Glomerular endothelial cell (primary cell): ENCODE results near the gene ITGB1BP1. TPM values are rescaled to one million over a fixed set of nuclear protein-coding genes. Genes with fewer than 3 reads are reported as not detected.

Source experiments
- DNase-seq: peaks from one replicate; pipeline ENCODE4 v3.0.0-alpha.2; 2011; ENCODE audit warnings: low read depth, low spot score; ENCODE audit errors: extremely low read depth
- total RNA-seq: library from RNA; depleted of rRNA; stranded (reverse); fragments of >200 nt; gene quantifications from 2 replicates; pipeline ENCODE4 v1.2.3, GENCODE V29; 2015

ITGB1BP1 gene
- total RNA-seq, 1 donor from 2014 or later, result 50.3 TPM

DNA sequence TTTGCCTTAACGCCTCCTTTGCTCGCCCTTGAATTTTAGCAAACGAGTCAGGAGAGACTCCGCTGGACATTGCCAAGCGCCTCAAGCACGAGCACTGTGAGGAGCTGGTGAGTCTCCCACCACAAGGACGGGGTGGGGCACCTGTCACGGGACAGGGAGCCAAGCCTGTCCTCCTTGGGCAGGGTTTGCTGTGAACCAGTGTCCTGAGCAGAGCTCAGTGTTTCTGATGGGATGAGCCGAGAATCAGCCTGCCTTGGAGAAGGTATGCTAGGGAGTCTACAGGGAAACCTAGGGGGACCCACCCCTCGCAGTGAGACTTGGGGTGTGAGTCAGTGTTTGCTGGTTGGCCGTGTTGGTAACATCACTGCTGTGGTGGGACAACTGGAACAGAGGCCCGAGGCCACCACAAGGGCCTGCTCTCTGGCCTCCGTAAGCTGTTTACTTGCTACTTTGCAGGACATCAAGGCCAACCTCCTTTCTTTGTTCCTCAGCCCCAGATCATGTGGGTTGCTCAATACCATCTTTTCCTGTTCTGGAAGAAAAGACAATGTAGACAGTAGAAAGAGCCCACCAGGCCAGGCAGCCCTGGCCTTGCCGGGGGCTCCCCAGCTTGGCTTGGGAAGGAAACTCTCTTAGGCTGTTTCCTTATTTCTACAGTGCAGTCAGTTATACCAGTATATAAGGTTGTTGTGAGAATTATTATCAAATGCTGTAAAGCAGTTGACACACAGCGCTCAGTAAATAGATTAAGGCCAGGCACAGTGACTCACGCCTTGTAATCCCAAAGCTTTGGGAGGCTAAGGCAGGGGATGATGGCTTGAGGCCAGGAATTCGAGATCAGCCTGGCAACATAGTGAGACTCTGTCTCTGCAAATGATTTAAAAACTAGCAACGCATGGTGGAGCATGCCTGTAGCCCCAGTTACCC lies 42.4 kb downstream of the ITGB1BP1 start:
- DNase-seq, result peak; percentile 81

GRCh38 chr2:9379391-9379755 lies 44.0 kb downstream of the ITGB1BP1 start:
- no peak for DNase-seq

GRCh38 chr2:9378433-9379390 lies 44.6 kb downstream of the ITGB1BP1 start:
- DNase-seq, result peak; percentile 34

- no peak for DNase-seq
These were observed 45.7 kb downstream of the ITGB1BP1 start for GRCh38 chr2:9377461-9378097.

- no peak for DNase-seq
These were observed 47.4 kb downstream of the ITGB1BP1 start for GRCh38 chr2:9375857-9376428.

DNA sequence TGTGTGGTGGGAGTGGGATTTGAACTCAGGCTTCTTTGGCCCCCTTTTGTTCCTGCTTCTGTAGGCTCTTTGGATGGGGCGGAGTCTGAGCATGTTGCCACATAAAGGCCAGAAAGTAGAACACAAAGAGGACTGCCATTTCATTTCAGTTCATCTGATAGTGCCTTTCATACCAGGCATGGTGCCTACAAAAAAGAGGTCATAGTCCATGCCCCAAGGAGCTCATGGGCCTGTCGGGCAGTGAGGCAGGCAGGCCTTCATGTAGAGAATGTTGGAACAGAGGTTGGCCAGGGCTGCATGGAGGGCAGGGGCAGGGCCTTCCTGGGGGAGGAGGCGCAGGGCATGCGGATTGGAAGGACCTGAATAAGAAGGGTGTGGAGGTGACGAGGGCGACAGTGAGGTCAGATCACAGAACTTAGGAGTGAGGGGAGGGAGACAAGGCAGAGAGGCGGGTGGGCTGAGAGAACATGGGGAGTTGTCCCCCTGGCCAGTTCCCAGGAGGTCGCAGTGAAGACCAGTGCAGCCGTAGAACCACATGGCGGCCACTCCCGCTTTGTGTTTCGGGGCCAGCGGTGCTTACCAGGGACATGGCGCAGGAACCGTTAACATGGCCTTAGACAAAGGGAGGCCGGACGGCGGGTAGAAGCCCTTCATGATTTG lies 49.1 kb downstream of the ITGB1BP1 start:
- no peak for DNase-seq

- DNase-seq, result no peak
These were observed 49.9 kb downstream of the ITGB1BP1 start for GRCh38 chr2:9373476-9373875.

DNA sequence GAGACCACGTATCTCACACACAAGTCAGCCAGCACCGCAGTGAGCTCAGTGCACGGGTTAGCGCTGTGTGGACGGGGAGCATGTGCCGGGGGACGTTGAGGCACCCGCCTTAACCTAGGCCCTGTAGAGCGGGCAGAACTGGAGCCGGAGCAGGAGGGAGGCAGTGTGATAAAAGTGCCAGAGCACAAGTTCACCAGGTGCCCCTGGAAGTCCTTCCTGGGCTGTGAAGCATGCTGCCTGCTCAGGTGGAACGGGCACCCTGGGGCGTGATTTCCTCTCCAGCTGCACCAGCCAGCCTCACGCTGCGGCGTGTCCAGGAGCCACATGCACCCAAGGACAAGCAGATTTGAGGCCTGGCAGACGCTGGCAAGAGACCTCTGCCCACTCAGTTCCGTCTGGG lies 50.3 kb downstream of the ITGB1BP1 start:
- no peak for DNase-seq

DNA sequence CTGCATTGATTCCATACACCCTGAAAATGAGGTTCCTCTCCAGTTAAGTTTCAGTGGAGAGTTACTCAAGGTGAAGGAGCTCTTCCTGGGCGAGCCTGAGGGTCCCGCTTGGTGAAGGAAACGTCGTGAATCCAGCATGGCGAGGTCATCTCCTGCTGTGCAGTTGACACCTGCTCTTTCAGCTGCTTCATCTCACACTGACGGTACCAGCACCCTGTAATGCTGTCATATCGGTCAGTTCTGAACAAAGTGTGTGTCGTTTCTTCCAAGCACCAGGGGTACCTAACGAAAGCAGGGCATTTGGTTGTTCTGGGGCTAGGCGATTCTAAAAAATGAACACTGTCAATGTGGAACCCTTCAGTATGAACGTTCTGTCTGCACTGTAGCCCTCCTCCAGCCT lies 52.6 kb downstream of the ITGB1BP1 start:
- DNase-seq, result no peak

DNA sequence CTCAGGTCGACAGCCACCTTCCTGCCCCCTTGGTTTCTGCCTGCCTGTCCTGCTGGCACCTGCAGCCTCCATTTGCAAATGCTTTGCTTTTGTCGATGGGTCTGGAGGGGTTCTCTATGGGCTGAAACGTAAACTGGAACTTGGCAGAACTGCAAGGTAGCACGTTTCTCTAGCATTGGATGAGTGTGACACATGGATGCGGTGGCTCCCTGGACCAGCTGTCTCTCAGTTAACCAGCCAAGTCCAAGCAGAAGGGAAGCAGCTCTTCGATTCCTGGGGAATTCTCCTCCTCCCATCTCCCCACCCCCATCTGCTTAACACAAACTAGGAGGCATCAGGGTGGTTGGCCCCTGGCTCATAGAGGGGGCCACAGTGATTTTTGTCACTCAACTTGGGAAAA lies 57.3 kb downstream of the ITGB1BP1 start:
- no peak for DNase-seq

- DNase-seq, result no peak
These were observed 57.8 kb downstream of the ITGB1BP1 start for GRCh38 chr2:9365498-9366019.

DNA sequence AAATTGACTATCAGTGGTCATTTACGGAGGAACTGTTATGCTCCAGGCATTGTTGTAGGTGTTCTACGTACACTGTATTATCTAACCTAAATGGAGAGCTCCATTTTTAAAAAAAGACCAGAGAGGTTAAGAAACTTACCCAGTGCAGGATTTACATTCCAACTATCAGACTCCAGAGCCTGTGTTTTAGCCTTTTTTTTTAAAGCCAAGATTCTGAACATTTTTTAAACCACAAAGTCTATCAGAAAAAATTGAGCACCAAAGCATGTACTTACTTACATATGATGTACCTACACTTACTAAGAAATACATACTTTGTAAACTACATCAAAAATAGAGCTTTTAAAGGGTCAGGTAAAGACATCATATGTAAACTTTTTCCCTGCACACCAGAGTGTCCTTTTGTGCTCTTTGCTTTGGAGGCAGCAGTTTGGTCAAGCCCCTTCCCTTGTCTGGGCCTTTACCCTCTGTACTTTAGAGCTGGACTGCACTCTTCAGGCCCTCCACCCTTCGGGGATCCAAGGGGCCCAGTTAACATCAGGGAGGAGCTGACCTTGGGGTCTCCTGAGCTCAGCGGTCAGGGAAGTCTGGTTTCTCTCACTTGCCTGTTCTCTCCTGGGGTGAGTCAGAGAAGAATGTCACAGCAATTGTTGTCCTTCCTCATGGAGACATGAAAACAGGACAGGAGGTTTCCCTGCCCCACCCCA lies 58.4 kb downstream of the ITGB1BP1 start:
- DNase-seq, result no peak

GRCh38 chr2:9364373-9364772 lies 59.0 kb downstream of the ITGB1BP1 start:
- no peak for DNase-seq

- DNase-seq, result no peak
These were observed 62.6 kb downstream of the ITGB1BP1 start for GRCh38 chr2:9360701-9361100.

DNA sequence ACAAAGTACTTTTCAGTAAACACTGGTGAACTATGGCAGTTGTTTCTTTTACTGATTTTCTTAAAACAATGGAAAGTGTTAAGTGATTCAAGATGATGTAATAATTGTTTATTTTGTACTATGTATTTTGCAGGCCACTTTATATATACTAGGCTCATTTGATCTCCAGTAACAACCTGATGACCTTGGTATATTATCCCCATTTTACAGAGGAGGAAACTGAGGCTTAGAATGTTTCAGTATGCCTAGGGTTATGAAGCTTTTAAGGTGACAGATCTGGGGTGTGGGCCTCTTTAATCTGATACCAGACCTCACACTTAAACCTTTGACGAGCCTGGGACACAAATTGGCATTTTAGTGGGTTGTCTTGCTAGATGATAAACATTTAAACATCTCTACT lies 63.2 kb downstream of the ITGB1BP1 start:
- DNase-seq, result no peak

DNA sequence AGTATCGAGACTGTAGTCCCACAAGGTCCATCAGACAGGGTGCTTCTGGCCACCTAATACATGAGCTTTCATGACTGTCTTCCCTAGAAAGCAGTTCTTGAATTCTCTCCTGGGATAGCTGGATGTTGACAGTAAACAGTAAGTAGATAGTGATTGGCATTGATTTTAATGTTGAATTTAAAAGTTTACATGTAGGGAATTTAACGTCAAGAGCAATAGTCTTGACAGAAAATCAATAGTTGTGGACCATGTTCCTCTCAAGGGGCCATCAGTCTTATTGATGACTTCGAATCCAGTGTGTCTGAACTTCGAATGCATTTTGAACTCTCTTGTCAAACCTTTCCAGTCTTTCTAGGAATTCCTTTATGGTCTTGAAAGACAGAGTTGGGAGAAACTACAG lies 63.9 kb downstream of the ITGB1BP1 start:
- no peak for DNase-seq

DNA sequence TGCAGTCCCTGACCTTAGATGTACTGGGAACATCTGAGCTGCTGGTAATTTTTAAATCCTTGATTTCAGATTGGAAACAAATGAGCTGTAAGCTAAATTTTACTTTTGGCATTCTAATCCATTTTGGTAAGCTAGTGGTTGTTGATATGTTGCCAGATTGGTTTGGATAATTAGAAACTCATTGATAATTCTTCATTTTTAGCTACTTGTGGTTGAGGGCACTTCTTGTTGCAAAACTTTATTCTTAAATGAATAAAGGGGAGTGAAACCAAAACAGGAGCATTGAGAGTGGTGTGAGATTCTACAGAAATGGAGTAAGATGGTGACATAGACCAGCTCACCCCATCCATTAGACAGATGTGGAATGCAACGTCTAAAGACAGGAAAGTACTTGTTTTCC lies 64.5 kb downstream of the ITGB1BP1 start:
- no peak for DNase-seq

- no peak for DNase-seq
These were observed 67.1 kb downstream of the ITGB1BP1 start for GRCh38 chr2:9356261-9356660.

GRCh38 chr2:9355716-9356115 lies 67.6 kb downstream of the ITGB1BP1 start:
- no peak for DNase-seq
